HepG2 (cell line): ENCODE measurements around the gene PPP4R2. TPM values are rescaled to one million over a fixed set of nuclear protein-coding genes. Genes with fewer than 3 reads are reported as not detected.

Experiments
- ATAC-seq: fragments of 200-7000 bp; cut with Tn5 transposase; 3 replicates; pipeline ENCODE4 v1.9.1; 2020; ENCODE audit warnings: mild to moderate bottlenecking, moderate library complexity
- BruUV-seq: library from RNA; stranded (reverse); fragments of 400-500 nt; replicated peaks from 2 replicates; lab custom pipeline; 2021; lab: Mats Ljungman, UMichigan
- CTCF ChIA-PET: fragments of 300-600 bp; formaldehyde crosslinking; extraction: SDS; loops from one replicate; lab custom pipeline; 2021; ENCODE audit warnings: low total read pairs, inconsistent platforms, low intra/inter-chr PET ratio; lab: Yijun Ruan, JAX
- POLR2A ChIA-PET: fragments of 350-600 bp; sonication (Branson Sonifier 250); formaldehyde crosslinking; loops from one replicate; lab custom pipeline; 2020; ENCODE audit warnings: antibody characterized with exemption, inconsistent platforms; lab: Yijun Ruan, JAX
- DNase-seq: peaks from one replicate; pipeline ENCODE4 v3.0.0-alpha.2; 2015; ENCODE audit warnings: low spot score
- FAIRE-seq: peaks from 3 replicates; lab custom pipeline; 2011; peaks lifted over from hg19 to GRCh38; lab: Jason Lieb, UNC
- H2AFZ ChIP-seq: one replicate; pipeline ENCODE4 v1.6.1; 2011; ENCODE audit warnings: low read length, inconsistent platforms
- H3K27ac ChIP-seq: fragments of 300-600 bp; 3 replicates; pipeline ENCODE4 v1.8.0; 2011; ENCODE audit warnings: mixed run types, mild to moderate bottlenecking, mixed read lengths, low read length, inconsistent platforms; ENCODE audit not compliant: insufficient read depth; ENCODE audit errors: extremely low read length
- H3K27me3 ChIP-seq, 2 experiments: fragments of 200-600 bp in 1 of 2; 2 replicates in 1 of 2; 3 replicates in 1 of 2; pipeline versions ENCODE4 v1.6.0 to v1.8.0; 2011; ENCODE audit warnings: low read length in 2 of 2, mild to moderate bottlenecking in 2 of 2, moderate library complexity in 2 of 2, inconsistent platforms in 1 of 2; ENCODE audit not compliant: insufficient read depth in 2 of 2, control insufficient read depth in 1 of 2
- H3K36me3 ChIP-seq, 2 experiments: fragments of 200-600 bp in 1 of 2; replicated peaks in 1 of 2; 2 replicates in 1 of 2; 3 replicates in 1 of 2; pipeline versions ENCODE4 v1.5.1 to v1.8.0; 2011; ENCODE audit warnings: low read length in 2 of 2, inconsistent platforms in 1 of 2; ENCODE audit not compliant: insufficient read depth in 2 of 2, control insufficient read depth in 1 of 2
- H3K4me1 ChIP-seq: 2 replicates; pipeline ENCODE4 v1.5.1; 2012; ENCODE audit warnings: low read length, inconsistent platforms; ENCODE audit not compliant: insufficient read depth
- H3K4me2 ChIP-seq: 2 replicates; pipeline ENCODE4 v1.6.0; 2011; ENCODE audit warnings: low read depth, low read length, inconsistent platforms
- H3K4me3 ChIP-seq, 3 experiments: fragments of 200-600 bp in 1 of 3; sonication (generic), shearing (Covaris generic) in 1 of 3; replicated peaks in 1 of 3; 2 replicates each; pipeline ENCODE4 v1.5.1; 2011 to 2016; ENCODE audit warnings: low read length in 3 of 3, inconsistent platforms in 2 of 3, low read depth in 2 of 3, mild to moderate bottlenecking in 2 of 3, control low read depth in 1 of 3, mixed read lengths in 1 of 3; ENCODE audit not compliant: insufficient read depth in 1 of 3
- H3K79me2 ChIP-seq: one replicate; pipeline ENCODE4 v1.6.1; 2011; ENCODE audit warnings: low read length, inconsistent platforms; ENCODE audit not compliant: insufficient read depth
- H3K9ac ChIP-seq: 2 replicates; pipeline ENCODE4 v1.6.0; 2011; ENCODE audit warnings: mild to moderate bottlenecking, low read depth, low read length, inconsistent platforms; ENCODE audit not compliant: insufficient read depth
- H3K9me3 ChIP-seq: 2 replicates; pipeline ENCODE4 v1.5.1; 2012; ENCODE audit warnings: mild to moderate bottlenecking, low read length
- H4K20me1 ChIP-seq: 2 replicates; pipeline ENCODE4 v1.6.0; 2011; ENCODE audit warnings: inconsistent platforms, mild to moderate bottlenecking, low read length, moderate library complexity; ENCODE audit not compliant: insufficient read depth
- GATA4 ChIP-seq: sonication (generic); IDR thresholded peaks from 2 replicates; pipeline ENCODE4 v1.6.1; 2016; ENCODE audit warnings: antibody characterized with exemption, low read depth, borderline replicate concordance
- MYC ChIP-seq: sonication (generic); formaldehyde crosslinking; IDR thresholded peaks from 2 replicates; pipeline ENCODE4 v1.9.0; 2021; ENCODE audit warnings: missing genetic modification reagents, borderline replicate concordance
- SKI ChIP-seq: fragments of 450-650 bp; IDR thresholded peaks from one replicate; pipeline ENCODE4 v1.6.1; 2018; ENCODE audit warnings: mild to moderate bottlenecking; ENCODE audit not compliant: partially characterized antibody
- ZBTB49 ChIP-seq: sonication (generic); formaldehyde crosslinking; IDR thresholded peaks from 2 replicates; pipeline ENCODE4 v1.4.0; 2020; ENCODE audit warnings: missing genetic modification reagents, borderline replicate concordance
- ZKSCAN5 ChIP-seq: sonication (generic); formaldehyde crosslinking; IDR thresholded peaks from 2 replicates; pipeline ENCODE4 v1.5.1; 2020; ENCODE audit warnings: mild to moderate bottlenecking, missing genetic modification reagents
- ZNF207 ChIP-seq: fragments of 450-650 bp; IDR thresholded peaks from 2 replicates; pipeline ENCODE4 v1.6.1; 2016; ENCODE audit warnings: antibody characterized with exemption, borderline replicate concordance
- ZNF264 ChIP-seq: sonication (generic); formaldehyde crosslinking; IDR thresholded peaks from 2 replicates; pipeline ENCODE4 v1.4.0; 2020; ENCODE audit warnings: missing genetic modification reagents
- ZNF282 ChIP-seq: fragments of 450-650 bp; IDR thresholded peaks from 2 replicates; pipeline ENCODE4 v1.6.1; 2018; ENCODE audit not compliant: partially characterized antibody
- ZNF609 ChIP-seq: sonication (generic); formaldehyde crosslinking; IDR thresholded peaks from 2 replicates; pipeline ENCODE4 v1.4.0; 2020; ENCODE audit warnings: mild to moderate bottlenecking, missing genetic modification reagents, borderline replicate concordance
- WGBS: methylation state at CpG from one replicate; pipeline ENCODE4 v1.1.6; 2017; ENCODE audit warnings: low lambda C conversion rate; 5-methylcytosine and 5-hydroxymethylcytosine counted together
- in situ Hi-C: cut with HindIII; loops from 2 replicates; pipeline ENCODE4 v1.10.0; 2017; ENCODE audit warnings: low pct_unique_long_range_greater_than_20kb; ENCODE audit not compliant: extremely low pct_ligation_motif_present
- intact Hi-C: fragments of 100-400 bp; cut with micrococcal nuclease; formaldehyde crosslinking; loops from one replicate; pipeline ENCODE4 v1.10.0; 2022; ENCODE audit not compliant: unreplicated experiment
- polyA plus RNA-seq, 8 experiments: library from polyadenylated mRNA; depleted of rRNA in 3 of 8; stranded (reverse) in 7 of 8; unstranded in 1 of 8; fragments of >200 nt; fragmentation: Illumina TruSeq in 4 of 8; extraction: Trizol in 4 of 8; gene quantifications; 2 replicates each; pipeline versions ENCODE4 v1.2.1 to v1.2.3, GENCODE V29; 2011 to 2016; ENCODE audit warnings: low read depth in 4 of 8, missing spikeins in 1 of 8, mixed read lengths in 1 of 8; ENCODE audit not compliant: insufficient read depth in 1 of 8
- total RNA-seq, 5 experiments: library from RNA; depleted of rRNA; stranded (reverse); fragments of >200 nt; fragmentation: Illumina TruSeq; extraction: Trizol; gene quantifications; 2 replicates each; pipeline ENCODE4 v1.2.3, GENCODE V29; 2016; ENCODE audit warnings: low read depth in 1 of 5
- TF ChIP-seq, protein P1 (sequence below): sonication (generic); formaldehyde crosslinking; IDR thresholded peaks from 2 replicates; pipeline ENCODE4 v1.9.0; 2021; ENCODE audit warnings: missing genetic modification reagents, borderline replicate concordance
- TF ChIP-seq, protein P2 (sequence below): sonication (generic); formaldehyde crosslinking; IDR thresholded peaks from 2 replicates; pipeline ENCODE4 v1.4.0; 2020; ENCODE audit warnings: missing genetic modification reagents

Gene PPP4R2
- total and polyA plus RNA-seq, 2 of the 13 experiments (the other 11 are each of a cell fraction or from before 2014, with no cell fraction given) = 22.3 to 161 TPM

DNA sequence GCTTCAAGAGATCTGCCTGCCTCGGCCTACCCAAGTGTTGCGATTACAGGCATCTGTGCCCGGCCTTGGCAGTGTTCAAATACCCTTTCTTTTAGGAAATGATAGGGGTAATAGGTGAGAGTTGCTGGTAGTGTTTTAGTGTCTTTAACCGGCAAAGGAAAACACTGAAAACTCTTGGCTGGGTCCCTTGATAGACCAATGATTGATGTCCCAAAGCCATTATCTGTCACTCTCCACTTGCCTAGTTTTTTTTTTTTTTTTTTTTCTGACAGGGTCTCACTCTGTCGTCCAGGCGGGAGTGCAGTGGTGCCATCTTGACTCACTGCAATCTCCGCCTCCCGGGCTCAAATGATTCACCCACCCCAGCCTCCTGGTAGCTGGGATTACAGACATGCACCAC, 84.5 kb downstream of the PPP4R2 start:
- no peaks in the 10 kb centered on the region for H4K20me1 ChIP-seq
- DNase-seq = no peak
- no peaks in the 10 kb centered on the region for H3K79me2 ChIP-seq
- BruUV-seq = no TSS peak
- intact Hi-C loops = loop anchor here (10.0 kb wide), 1 partner anchor 1126 kb away; no protein-coding TSS in a partner anchor
- no peak for ATAC-seq
- no peak overlapping the region for H3K4me3 ChIP-seq
- no peak overlapping the region for H3K4me2 ChIP-seq
- FAIRE-seq = no peak
- CTCF ChIA-PET = no interaction called here
- in situ Hi-C loops = loop anchor here (10.0 to 25.0 kb wide), 2 partner anchors 236 to 1369 kb away; partner anchors contain the start of gene SHQ1
- no peaks in the 10 kb centered on the region for H3K36me3 ChIP-seq
- no peak overlapping the region for H3K27ac ChIP-seq
- 84% methylated on average over 8 of the region's 8 CpGs for WGBS
- POLR2A ChIA-PET = no interaction called here
- H3K4me1 ChIP-seq = no peaks in the 10 kb centered on the region
- no peak overlapping the region for H3K9ac ChIP-seq
- H2AFZ ChIP-seq = no peak overlapping the region
- no peaks in the 10 kb centered on the region for H3K9me3 ChIP-seq
- H3K27me3 ChIP-seq = no peaks in the 10 kb centered on the region; a peak in 1 of 5 replicates
- TF ChIP-seq ZNF207 = no peak
- TF ChIP-seq, protein P1, sequence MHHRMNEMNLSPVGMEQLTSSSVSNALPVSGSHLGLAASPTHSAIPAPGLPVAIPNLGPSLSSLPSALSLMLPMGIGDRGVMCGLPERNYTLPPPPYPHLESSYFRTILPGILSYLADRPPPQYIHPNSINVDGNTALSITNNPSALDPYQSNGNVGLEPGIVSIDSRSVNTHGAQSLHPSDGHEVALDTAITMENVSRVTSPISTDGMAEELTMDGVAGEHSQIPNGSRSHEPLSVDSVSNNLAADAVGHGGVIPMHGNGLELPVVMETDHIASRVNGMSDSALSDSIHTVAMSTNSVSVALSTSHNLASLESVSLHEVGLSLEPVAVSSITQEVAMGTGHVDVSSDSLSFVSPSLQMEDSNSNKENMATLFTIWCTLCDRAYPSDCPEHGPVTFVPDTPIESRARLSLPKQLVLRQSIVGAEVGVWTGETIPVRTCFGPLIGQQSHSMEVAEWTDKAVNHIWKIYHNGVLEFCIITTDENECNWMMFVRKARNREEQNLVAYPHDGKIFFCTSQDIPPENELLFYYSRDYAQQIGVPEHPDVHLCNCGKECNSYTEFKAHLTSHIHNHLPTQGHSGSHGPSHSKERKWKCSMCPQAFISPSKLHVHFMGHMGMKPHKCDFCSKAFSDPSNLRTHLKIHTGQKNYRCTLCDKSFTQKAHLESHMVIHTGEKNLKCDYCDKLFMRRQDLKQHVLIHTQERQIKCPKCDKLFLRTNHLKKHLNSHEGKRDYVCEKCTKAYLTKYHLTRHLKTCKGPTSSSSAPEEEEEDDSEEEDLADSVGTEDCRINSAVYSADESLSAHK (CRISPR knock-in tag) = no peak
- TF ChIP-seq MYC (CRISPR knock-in tag) = no peak
- TF ChIP-seq, protein P2, sequence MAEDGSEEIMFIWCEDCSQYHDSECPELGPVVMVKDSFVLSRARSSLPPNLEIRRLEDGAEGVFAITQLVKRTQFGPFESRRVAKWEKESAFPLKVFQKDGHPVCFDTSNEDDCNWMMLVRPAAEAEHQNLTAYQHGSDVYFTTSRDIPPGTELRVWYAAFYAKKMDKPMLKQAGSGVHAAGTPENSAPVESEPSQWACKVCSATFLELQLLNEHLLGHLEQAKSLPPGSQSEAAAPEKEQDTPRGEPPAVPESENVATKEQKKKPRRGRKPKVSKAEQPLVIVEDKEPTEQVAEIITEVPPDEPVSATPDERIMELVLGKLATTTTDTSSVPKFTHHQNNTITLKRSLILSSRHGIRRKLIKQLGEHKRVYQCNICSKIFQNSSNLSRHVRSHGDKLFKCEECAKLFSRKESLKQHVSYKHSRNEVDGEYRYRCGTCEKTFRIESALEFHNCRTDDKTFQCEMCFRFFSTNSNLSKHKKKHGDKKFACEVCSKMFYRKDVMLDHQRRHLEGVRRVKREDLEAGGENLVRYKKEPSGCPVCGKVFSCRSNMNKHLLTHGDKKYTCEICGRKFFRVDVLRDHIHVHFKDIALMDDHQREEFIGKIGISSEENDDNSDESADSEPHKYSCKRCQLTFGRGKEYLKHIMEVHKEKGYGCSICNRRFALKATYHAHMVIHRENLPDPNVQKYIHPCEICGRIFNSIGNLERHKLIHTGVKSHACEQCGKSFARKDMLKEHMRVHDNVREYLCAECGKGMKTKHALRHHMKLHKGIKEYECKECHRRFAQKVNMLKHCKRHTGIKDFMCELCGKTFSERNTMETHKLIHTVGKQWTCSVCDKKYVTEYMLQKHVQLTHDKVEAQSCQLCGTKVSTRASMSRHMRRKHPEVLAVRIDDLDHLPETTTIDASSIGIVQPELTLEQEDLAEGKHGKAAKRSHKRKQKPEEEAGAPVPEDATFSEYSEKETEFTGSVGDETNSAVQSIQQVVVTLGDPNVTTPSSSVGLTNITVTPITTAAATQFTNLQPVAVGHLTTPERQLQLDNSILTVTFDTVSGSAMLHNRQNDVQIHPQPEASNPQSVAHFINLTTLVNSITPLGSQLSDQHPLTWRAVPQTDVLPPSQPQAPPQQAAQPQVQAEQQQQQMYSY (CRISPR knock-in tag) = no peak
- TF ChIP-seq ZKSCAN5 = no peak
- no peak for TF ChIP-seq ZNF282
- no peak for TF ChIP-seq SKI
- TF ChIP-seq ZNF264 (CRISPR knock-in tag) = no peak
- TF ChIP-seq ZNF609 = no peak
- TF ChIP-seq ZBTB49 = no peak
- TF ChIP-seq GATA4 = no peak
